Germinal center (tissue), 1 donor: ENCODE data around the gene LDB3.
A peak's percentile ranks its signal among the peaks of the same experiment; 100 is the strongest.

Experiments
- DNase-seq: peaks from one replicate; pipeline ENCODE4 v3.0.0; 2012; ENCODE audit warnings: mixed read lengths, low spot score

LDB3 gene

DNA sequence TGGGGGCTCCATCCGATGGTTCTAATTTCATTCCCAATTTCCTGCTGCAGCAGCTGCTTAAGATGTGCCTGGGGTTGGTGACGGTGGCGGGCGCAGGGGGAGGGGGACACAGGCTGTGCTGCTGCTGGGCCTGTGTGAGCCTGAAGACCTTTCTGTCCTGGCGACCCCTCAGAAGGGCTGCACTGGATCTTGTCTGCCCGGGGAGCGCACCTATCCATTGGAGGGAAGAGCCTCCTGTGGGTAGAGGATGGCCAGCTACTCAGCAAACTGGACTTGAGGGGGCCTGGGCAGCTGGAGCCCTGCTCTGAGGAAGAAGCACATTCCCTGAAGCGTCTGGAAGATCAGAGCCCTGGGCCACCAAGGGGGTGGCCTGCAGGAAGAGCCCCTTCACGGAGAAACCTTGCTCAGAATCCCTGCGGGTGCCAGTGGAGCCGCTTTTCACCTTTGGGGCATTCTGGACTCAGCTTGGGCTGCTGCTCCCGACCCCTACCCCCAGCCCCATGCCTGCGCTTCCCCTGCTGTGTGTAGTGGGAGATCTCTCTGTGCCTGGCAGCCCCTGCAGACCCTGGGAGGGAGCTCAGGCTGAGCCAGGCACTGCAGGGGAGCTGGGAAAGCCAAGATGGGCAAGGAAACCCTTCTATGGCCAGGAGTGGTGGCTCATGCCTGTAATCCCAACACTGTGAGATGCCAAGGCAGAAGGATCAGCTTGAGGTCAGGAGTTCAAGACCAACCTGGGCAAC lies 17.8 kb downstream of the LDB3 start:
- DNase-seq: no peak

DNA sequence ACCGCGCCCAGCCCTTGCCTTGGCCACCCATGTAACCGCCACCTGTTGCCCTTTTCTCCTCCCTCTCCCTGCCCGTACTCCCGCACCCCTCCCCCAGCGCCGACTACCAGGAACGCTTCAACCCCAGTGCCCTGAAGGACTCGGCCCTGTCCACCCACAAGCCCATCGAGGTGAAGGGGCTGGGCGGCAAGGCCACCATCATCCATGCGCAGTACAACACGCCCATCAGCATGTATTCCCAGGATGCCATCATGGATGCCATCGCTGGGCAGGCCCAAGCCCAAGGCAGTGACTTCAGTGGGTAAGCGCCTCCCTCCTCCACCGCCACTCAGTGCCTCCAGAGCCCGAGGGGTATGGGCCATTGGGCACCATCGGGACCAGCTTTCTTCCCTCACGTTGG lies 18.7 kb downstream of the LDB3 start:
- DNase-seq: no peak

DNA sequence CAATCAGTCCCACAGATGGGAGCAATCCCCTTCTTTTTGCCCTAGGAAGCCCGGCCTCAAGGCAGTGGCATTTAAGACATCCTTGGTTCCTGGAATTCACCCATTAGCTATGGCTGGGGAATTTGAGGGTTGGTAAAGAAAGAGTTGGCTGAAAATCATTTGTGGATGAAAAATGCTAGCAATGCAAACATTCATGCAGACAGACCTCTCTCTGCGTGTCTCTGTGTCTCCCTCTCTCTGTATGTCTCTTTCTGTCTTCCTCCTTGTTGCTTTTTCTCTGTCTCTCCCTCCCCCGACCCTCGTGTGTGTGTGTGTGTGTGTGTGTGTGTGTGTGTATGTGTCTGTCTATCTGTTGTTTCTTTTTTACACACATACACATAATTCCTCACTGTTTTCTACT lies 19.4 kb downstream of the LDB3 start:
- DNase-seq: no peak

DNA sequence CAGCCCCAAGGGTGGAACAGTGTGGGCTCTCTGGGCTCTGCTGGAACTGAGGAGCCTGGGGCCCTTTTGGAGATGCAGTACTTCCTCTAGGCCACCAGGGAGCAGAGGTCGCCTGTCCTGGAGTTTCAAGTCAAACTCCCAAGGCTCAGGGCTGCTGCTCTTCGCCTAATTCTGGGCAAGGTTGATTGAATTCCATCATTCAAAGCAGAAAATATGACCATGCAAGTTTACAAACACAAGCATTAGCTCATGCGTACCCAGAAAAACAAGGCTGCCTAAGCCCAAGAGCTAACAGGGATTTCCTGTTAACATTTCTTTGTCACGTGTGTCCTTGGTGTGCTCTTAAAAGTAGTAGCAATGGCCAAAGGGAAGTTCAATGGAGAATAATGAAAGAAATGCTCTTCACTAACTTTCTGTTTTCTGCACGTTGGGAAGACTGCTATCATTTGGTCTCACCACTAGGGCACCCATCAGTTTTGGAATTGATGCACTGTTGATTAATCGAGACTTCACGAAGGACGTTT lies 20.1 kb downstream of the LDB3 start:
- DNase-seq: peak; percentile 73

DNA sequence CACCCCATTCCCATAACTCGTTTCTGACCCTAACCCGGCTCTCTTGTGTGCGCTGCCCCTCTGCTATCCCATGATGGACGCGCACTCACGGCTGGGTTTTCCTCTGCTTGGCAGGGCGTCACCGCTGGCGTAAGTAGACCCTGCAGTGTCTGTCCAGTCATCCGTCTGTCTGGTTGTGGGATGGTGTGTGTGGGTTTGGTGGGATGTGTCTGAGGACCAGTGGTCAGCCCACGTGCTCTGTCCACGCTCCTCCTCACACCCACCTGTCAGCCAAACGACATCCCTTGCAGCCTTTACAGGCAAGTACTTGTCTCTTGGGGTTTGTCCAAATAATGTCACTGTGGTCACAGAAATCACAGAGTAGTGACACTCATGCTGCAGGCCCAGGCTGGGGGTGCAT lies 20.8 kb downstream of the LDB3 start:
- no peak for DNase-seq

DNA sequence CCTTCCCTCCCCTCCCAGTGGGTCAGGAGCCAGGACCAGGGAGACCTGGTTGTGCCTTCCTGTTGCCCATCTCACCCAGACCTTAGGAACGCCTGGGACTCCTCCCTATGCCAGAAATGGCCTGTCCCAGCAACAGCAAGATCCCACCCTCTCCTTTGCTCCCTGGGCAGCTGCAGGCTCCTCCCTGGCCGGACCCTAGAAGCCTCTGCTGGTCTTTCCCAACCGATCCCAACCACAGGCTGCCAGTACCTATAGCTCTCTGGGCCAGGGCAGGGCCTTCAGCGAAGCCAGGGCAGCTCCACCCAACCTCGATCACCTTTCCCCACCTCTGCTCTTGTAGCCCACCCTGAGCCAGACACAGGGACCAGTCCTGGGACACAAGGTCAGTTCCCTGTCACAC lies 21.9 kb downstream of the LDB3 start:
- no peak for DNase-seq

DNA sequence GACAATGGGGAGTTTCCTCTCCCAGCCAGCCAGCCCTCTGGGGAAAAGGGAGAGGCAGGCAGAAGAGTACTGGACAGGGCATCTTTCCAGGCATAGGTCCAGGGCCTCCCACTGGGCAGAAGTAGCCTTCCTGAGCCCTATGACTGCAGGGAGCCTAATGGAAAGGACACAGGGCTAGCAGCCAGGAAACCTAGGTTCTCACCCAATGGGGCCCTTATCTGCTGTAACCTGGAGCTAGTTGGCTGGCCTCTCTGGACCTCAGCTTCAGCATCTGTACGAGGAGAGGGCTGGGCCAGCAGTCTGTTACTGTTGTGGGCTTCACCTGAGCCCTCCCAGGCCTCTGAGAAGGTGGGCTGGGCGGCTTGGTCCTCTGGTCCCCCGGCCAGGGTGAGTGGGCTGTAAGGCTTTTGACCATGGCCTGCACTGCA lies 22.4 kb downstream of the LDB3 start:
- DNase-seq: no peak

DNA sequence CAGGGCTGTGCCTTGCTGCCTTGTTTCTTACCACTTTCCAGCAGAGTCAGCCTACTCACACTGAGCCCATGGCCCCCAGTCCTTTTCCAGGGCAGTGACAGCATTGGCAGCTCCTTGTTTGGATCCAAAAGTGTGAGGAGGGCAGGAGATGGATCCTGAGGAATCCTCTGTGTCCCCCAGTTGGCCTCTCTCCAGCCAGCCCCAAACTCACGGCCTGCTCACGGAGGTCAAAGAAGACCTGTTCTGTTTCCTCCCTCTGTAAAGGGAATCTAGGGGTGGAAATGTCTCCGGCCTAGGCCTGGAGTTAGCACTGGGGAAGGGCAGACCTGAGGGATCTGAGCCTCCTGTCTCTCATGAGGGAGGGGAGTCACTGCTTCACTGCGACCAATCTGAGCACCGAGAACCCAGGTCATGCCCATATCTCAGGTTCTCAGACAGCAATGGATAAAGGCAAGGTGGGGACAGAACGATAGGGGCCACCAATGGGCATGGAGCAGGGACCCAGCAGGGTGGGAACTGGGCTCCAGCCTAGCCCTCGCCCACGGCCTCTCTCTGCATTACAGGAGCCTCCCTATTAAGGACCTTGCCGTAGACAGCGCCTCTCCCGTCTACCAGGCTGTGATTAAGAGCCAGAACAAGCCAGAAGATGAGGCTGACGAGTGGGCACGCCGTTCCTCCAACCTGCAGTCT lies 23.2 kb downstream of the LDB3 start:
- no peak for DNase-seq

DNA sequence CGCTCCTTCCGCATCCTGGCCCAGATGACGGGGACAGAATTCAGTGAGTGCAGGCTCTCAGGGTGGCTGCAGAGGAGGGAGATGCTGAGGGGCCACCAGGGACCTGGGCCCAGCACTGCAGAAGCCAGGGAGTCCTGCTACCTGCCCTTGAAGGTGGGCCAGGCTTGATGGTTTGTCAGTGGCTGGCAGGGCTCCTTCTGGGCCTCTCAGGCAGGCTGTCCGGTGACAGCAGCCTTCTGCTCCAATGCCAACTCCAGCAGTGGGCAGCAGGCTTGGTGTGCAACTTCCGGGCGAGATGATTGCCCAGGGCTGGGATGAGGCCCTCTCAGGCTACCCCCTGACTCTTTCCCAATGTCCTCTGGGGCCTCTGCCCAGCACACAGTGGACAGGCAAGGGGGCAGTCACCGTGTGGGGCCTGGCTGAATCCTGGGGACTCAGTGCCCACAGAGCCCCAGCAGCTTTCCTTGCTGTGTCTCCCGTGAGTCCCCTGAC lies 23.8 kb downstream of the LDB3 start:
- DNase-seq: no peak

DNA sequence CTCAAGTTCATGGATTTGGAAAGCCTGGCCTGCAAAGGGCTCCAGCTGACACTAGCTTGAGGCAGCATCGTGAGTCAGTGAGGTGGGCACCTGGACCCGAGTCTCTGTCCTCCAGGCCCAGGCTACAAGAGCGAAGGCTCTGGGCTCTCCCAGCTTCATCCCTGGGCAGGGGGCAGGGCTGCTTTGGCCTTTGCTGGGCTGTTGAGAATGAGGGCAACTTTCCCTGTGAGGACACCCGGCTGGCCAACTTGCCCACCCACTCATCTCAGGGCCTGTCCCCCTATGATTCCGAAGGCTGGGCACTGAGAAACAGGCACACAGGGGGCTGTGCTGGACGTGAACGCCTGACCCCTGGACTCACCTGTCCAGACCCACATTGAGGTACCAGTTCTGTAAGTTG lies 24.4 kb downstream of the LDB3 start:
- no peak for DNase-seq

DNA sequence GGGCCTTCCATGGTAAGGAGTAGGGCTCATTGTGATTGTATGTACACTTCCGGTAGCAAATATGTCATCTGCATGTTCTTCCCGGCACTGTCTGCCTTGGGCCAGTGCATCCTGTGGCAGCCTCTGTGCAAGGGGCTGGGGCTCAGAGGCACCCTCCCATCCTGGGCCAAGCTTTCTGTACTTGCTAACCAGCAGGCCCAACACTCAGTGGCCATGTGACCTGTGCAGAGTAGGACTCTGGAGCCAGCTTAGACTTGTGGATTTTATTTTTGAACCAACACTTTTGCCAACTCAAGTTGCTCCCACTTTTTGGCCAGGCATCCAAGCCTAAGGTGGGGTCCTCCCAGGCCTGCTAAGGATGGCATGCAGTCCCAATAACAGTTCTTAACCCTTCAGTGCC lies 25.0 kb downstream of the LDB3 start:
- DNase-seq: no peak

DNA sequence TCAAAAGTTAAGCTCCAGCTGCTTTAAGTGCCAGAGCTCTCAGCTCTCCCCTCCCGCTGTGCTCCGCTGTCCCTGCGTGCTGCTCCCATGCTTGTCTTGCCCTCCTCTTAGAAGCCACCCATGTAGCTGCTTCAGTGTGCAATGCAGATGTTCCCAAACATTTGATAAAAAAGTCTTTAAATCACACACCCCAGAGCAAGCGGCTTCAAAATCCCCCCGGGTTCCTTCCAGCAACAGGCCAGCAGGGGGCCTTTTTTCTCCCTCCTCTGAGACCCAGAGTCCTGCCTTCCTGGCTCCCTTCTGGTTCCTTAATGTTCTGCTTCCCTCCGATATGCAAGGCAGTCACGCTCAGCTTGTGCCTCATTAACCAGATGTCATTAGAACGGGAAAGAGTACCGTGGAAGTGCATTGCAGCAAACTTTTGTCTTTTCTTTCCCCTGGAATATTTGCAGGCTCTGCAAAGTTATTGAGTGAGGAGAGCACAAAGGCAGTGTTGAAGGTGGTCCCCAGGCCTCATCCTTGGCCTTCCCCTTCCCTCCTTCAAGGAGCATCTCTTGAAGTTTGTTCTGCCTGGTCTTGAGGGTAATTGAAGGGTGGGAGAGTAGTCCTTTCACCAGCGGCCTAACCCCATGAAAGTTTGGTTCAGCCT lies 25.5 kb downstream of the LDB3 start:
- peak; percentile 47 for DNase-seq

DNA sequence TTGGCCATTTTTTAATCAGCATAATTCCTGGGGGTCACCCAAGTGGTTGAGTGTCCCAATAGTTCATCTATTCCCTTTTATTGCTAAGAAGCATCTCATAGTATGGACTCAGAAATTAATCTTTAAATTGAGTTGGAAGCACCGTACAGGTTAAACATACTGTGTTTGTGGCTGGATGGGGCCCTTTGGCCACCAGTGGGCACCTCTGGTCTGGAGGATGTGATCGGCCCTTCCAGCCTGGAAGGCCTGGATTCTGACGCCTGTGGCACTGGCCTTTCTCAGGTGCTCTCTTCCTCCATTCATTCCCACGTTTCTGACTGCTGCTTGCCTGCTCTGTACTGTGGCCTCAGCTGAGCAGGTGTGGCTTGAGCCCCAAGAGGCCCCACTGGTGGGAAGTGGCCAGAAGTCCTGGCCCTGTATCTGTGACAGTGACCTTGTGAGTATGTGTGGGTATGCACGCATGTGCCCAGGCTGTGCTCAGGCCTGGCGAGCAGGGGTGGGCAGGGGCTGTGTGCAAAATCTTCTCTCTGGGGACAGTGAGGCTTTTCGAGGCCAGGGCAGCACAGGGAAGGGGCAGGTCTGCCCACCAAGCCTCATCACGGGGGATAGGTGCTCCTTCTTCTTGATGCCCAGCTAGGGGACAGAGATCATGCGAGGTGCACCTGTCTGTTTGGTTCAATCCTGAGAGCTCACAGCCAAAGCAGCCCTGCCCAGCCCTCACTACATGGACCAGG lies 30.1 kb downstream of the LDB3 start:
- no peak for DNase-seq

DNA sequence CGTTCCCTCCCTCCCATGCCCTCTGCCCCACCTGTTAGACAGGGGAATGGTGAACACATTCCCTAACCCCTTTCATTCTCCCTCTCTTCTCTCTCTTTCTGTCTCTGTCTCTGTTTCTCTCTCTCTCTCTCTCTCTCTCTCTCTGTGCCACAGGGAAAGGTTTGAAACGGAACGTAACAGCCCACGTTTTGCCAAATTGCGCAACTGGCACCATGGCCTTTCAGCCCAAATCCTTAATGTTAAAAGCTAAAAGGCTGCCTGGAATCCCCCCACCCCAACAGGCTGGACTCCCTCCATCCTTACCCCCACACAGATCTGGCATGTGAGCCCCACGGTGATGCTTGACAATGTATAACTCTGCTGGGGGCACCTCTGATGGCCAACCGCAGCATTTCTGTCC lies 30.8 kb downstream of the LDB3 start:
- DNase-seq: no peak

DNA sequence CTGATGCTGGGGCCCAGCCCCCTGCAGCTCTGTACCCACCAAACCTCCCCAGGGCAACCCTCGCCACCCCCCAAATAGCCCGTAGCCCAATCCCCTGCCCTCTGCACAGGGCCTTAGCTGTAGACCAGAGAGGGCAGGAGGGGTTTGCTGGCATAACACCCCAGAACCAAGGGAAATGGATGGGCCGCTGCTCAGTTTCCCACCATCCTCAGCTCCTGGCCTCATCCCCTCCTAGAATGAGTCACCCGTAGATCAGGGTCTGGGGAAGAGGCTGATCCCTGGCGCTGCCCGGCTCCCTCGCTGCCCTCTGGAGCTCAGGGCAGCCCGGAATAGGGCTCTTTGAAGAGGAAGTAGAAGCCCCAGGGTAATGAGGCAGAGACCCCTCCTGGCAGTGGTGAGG lies 31.2 kb downstream of the LDB3 start:
- DNase-seq: no peak

DNA sequence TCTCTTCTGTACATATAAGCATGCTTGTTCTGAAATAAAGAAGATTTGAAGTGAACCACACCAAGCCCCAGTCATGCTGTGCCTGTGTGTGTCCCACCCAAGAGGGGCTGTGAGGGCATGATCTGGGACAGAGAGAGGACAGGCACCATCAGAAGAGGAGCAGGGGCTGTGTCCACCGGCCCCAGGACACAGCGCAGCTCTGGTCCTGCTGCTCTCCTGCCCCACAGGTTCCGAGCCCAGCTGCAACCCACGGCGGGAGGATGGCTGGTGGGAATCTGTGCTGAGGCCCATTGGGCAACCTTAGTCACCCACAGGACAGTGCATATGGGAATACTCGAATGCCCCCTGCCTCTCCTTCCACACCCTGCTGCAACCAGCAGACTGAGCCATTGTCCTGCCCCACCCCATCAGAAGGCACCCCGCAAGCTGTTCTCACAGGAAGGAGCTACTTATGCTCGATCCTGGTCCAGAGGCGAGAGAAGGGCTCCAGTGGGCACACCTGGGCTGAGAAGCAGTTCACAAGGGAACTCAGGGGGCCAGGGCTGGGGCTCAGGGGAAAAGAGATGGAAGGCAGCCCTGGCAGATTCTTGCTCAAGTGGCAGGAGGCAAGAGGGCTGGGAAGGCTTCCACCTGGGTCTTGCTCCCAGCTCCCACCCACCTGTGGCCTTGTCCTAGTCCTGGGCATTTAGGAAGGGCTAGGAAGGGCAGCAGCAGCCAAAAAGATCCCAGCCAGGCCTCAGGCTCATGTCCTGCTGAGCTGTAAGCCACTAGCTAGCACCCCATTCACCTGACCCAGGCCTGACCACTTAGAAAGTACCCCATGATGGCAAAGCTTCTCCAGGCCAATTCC lies 31.9 kb downstream of the LDB3 start:
- DNase-seq: no peak

DNA sequence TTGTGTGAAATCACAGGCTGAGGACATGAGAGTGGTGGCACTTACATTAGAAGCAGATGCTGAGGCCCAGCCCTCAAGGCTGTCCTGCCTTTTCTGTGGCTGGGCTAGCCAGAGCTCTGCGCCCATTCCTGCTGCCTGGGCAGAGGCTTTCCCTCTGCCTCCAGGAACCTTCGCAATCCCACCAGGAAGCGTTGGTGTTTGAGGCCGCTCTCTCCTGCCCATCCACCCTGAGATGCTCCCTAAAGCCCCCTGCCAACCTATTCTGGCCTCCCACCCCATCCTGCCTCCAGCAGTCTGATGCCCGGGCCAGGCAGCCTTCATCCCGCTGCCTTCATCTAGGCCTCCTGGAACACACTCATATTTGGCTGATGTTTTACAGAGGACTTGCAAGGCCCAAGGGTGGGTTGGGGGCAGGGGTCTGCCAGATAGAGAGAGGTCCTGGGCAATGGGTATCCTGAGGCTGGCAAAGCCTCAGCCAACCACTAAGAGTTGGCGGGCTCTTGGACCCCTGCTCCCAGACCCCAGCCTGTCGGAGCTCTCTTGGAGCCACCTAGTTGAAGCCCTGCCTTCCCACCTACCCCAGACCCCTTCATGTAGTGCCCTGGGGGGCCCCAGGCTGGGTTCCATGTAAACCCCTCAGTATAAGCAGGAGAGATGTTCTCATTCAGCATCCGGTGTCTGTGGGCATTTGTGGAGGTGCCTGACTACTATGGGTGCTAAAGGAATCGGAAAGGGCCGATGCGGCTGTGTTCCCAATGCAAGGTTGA lies 32.7 kb downstream of the LDB3 start:
- DNase-seq: no peak

DNA sequence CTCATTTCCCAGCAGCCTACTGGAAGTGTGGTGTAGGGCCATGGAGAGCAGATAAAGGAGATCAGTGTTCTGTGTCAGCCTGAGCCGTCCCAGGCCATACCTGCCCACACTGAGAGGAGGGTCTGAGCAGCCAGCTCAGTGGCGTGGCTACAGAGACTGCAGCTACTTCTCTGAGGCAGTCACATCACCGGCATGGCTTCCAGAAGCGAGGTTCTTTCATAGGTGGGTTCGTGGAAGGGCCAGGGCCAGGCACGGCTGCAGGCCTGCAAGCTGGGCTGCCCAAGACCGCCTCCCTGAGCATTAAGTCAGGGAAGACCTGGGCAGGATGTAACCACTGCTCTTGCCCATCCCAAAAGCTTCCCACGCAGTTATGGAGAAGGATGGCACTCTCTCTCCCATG lies 34.9 kb downstream of the LDB3 start:
- DNase-seq: no peak

DNA sequence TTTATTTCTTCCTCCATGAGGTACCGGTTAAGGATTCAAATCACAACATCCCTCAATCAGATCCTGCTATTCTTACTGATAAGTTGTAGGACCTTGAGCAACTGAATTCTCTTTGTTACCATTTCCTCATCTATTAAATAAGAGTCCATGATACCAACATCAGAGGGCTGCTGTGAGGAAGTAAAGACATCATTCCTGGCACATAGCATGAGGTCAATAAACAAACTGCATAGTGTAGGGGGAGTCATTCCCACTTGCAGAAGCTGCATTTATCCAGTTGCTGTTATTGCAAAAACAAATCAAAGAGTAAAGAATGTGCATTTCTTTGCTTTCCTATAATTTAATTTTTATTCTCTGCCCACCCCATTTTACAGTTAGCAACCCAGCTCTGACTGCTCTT lies 36.8 kb downstream of the LDB3 start:
- no peak for DNase-seq

DNA sequence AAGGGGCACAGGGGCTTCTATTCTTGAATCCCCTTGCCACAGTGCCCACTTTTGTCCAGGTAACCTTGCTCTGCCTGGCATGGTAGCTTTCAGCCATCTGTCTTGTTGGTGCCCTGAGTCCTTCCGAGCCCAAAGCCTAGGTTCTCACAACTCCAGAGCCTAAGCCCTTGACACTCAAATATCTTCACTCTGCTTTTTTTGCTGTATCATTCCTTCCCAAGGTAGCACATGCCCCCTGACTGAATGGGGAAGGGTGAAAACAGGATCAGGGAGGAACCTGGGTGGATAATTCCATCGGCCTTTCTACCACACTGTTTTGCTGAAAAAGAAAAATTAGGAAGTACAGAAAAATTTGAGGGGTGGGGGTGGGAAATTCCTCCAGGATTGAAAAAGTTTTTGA lies 37.6 kb downstream of the LDB3 start:
- DNase-seq: no peak

DNA sequence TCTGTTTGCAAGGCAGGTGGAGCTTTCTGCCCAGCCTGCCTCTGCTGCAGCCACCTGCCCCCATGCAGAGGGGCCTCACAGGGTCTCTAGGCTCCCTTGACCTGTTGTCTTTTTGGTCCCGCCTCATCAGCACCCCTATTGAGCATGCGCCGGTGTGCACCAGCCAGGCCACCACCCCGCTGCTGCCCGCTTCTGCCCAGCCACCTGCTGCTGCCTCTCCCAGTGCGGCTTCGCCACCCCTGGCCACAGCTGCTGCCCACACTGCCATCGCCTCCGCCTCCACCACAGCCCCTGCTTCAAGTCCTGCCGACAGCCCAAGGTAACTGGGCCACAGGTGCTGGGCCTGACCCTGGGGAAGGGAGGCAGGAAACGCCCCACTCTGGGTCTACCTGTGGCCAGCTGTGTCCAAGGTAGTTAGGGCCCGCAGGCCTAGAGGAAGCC lies 38.1 kb downstream of the LDB3 start:
- DNase-seq: no peak
